Mononuclear cell (primary cell): ENCODE measurements around the gene PIK3CD. TPM values are rescaled to one million over a fixed set of nuclear protein-coding genes. Genes with fewer than 3 reads are reported as not detected.

Experiments used
- H3K27me3 ChIP-seq: 2 replicates; pipeline ENCODE4 v1.6.0; 2011; ENCODE audit warnings: low read length, control low read depth; ENCODE audit not compliant: insufficient read depth
- H3K4me1 ChIP-seq: 2 replicates; pipeline ENCODE4 v1.5.1; 2011; ENCODE audit warnings: mild to moderate bottlenecking, low read length, control low read depth; ENCODE audit not compliant: insufficient read depth
- H3K4me3 ChIP-seq: 2 replicates; pipeline ENCODE4 v1.5.1; 2011; ENCODE audit warnings: mild to moderate bottlenecking, low read length, moderate library complexity
- H3K9me3 ChIP-seq: 2 replicates; pipeline ENCODE4 v1.5.1; 2011; ENCODE audit warnings: low read depth, mild to moderate bottlenecking, control low read depth, low read length
- total RNA-seq: library from RNA; depleted of rRNA; stranded (reverse); fragments of >200 nt; gene quantifications from one replicate; pipeline ENCODE4 v1.2.3, GENCODE V29; 2012

Gene PIK3CD
- total RNA-seq, 1 donor = 126 TPM

DNA sequence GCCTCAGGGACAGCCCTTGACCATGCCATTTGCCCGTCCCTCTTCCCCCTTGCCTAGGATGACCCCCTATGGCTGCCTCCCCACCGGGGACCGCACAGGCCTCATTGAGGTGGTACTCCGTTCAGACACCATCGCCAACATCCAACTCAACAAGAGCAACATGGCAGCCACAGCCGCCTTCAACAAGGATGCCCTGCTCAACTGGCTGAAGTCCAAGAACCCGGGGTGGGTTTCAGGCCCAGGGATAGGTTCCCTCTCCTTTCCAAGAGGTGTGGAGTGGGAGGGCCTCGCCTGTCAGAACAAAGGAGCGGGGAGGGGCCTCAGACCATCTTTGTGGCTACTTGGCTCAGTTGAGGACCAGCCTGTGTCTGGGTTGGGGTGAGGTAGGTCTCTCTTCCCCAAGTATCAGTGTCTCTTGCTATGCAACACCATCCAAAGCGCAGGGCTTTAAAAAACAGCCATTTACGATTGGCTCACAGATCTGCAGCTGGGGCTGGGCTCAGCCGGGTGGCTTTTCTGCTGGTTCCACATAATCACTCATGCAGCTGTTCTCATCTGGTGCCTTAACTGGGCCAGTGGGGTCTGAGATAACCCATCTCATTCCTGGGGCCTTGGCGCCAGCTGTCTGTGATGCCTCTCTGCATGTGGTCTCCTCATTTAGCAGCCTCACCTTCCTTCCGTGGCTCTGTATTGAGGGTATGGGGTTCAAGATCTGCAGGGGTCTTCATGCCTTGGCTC, 71.7 kb downstream of the PIK3CD start:
- peaks cover 58% of the 10 kb centered on the region for H3K4me1 ChIP-seq
- no peaks in the 10 kb centered on the region for H3K9me3 ChIP-seq
- H3K4me3 ChIP-seq = no peak overlapping the region
- no peaks in the 10 kb centered on the region for H3K27me3 ChIP-seq

- peaks cover 56% of the 10 kb centered on the region for H3K4me1 ChIP-seq
Observed at GRCh38 chr1:9723926-9724325, 72.4 kb downstream of the PIK3CD start.

DNA sequence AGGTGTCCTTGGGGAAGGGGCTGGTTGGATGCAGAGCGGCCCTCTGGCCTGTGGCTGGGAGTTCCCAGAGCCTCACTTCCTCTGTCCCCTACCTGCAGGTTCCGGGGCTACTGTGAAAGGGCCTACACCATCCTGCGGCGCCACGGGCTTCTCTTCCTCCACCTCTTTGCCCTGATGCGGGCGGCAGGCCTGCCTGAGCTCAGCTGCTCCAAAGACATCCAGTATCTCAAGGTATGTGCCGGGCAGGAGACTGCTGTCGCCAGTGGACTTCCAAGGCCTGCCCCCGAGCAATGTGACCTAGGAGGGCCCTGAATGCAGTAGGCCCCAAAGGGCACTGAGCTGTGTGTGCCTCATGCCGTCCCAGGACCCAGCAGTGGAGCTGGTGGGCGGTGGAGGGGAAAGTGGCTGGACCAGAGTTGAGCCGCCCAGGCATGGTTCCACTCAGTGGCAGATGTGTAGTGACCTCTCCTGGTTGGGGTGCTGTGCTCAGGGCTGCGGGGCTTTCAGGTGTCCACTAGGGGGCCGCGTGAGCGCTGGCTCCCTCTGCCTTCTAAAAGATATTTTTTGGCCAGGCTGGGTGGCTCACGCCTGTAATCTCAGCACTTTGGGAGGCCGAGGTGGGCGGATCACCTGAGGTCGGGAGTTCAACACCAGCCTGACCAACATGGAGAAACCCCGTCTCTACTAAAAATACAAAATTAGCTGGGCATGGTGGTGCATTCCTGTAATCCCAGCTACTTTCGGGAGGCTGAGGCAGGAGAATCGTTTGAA, 73.4 kb downstream of the PIK3CD start:
- H3K27me3 ChIP-seq = no peaks in the 10 kb centered on the region
- no peak overlapping the region for H3K4me3 ChIP-seq
- H3K4me1 ChIP-seq = peaks cover 56% of the 10 kb centered on the region
- H3K9me3 ChIP-seq = no peaks in the 10 kb centered on the region

More at GRCh38 chr1:9723926-9724325, 72.4 kb downstream of the PIK3CD start:
- H3K4me3 ChIP-seq = no peak overlapping the region
- H3K27me3 ChIP-seq = no peaks in the 10 kb centered on the region
- no peaks in the 10 kb centered on the region for H3K9me3 ChIP-seq

- no peaks in the 10 kb centered on the region for H3K9me3 ChIP-seq
- peaks cover 59% of the 10 kb centered on the region for H3K4me1 ChIP-seq
- no peak overlapping the region for H3K4me3 ChIP-seq
- H3K27me3 ChIP-seq = no peaks in the 10 kb centered on the region
Observed at GRCh38 chr1:9726406-9726805, 74.9 kb downstream of the PIK3CD start.

DNA sequence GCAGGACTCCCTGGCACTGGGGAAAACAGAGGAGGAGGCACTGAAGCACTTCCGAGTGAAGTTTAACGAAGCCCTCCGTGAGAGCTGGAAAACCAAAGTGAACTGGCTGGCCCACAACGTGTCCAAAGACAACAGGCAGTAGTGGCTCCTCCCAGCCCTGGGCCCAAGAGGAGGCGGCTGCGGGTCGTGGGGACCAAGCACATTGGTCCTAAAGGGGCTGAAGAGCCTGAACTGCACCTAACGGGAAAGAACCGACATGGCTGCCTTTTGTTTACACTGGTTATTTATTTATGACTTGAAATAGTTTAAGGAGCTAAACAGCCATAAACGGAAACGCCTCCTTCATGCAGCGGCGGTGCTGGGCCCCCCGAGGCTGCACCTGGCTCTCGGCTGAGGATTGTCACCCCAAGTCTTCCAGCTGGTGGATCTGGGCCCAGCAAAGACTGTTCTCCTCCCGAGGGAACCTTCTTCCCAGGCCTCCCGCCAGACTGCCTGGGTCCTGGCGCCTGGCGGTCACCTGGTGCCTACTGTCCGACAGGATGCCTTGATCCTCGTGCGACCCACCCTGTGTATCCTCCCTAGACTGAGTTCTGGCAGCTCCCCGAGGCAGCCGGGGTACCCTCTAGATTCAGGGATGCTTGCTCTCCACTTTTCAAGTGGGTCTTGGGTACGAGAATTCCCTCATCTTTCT, 75.5 kb downstream of the PIK3CD start:
- Histone ChIP-seq H3K4me1 (peaks cover 57% of the 10 kb centered on the region), H3K4me3 (no peak overlapping the region), H3K9me3 (no peaks in the 10 kb centered on the region), H3K27me3 (no peaks in the 10 kb centered on the region)

DNA sequence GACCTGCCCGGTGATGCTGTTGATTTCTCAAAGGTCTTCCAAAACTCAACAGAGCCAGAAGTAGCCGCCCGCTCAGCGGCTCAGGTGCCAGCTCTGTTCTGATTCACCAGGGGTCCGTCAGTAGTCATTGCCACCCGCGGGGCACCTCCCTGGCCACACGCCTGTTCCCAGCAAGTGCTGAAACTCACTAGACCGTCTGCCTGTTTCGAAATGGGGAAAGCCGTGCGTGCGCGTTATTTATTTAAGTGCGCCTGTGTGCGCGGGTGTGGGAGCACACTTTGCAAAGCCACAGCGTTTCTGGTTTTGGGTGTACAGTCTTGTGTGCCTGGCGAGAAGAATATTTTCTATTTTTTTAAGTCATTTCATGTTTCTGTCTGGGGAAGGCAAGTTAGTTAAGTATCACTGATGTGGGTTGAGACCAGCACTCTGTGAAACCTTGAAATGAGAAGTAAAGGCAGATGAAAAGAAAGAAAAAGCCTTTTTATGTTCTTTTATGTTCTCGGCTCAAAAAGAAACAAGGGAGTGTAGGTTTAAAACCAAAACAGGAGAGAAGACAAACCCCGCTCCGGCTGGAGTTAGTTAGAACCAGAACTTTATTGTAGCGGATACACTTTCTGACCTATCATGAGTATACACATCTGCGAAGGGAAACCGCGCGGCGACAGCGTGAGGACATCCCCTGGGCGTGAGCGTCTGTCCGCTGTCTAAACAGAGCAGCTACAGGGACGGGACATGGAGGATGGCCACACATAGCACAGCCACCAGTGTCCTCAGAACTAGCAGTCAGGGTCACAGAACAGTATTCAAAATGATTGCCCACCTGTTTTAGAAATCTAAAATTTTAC, 77.1 kb downstream of the PIK3CD start:
- no peaks in the 10 kb centered on the region for H3K9me3 ChIP-seq
- no peaks in the 10 kb centered on the region for H3K27me3 ChIP-seq
- no peak overlapping the region for H3K4me3 ChIP-seq
- H3K4me1 ChIP-seq = peaks cover 55% of the 10 kb centered on the region

- H3K4me3 ChIP-seq = no peak overlapping the region
- H3K4me1 ChIP-seq = peaks cover 49% of the 10 kb centered on the region
- H3K9me3 ChIP-seq = no peaks in the 10 kb centered on the region
- no peaks in the 10 kb centered on the region for H3K27me3 ChIP-seq
Observed at GRCh38 chr1:9729523-9729922, 78.0 kb downstream of the PIK3CD start.

DNA sequence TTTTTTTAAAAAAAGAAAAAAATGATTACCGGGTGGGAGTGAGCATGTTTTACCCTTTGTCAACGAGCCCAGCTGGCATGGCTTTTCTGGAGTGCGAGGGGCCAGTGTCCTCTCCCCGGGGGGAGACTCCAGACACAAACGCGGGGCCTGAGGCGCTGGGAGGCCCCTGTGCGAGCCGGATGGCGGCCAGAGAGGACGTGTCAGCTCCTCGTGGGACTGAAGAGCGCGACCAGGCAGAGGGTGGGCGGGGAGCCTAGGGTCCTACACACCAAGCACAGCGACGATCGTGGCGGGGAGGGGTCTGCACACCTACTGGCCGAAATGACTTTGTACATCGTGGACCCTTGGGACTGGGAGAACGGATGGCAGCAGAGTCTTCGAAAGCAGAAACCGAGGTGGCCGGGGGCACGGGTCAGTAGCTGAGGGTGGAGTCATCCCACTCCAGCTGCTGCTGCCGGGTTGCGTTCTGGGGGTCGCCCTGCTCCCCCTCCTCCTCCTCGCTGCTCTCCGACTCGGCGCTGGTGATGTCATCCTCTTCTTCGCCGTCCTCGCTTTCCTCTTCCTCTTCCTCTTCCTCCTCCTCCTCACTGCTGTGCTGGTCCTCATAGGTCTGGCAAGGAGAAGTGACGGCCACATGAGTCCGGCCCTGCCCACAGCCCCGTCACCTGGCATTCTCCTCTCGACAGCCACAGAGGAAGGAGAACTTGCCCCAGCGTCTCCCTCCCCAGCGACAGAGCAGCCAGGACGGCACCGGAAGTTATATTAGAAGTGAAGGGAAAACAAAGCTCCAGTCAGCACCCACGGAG, 78.8 kb downstream of the PIK3CD start:
- Histone ChIP-seq H3K9me3 (no peaks in the 10 kb centered on the region), H3K4me1 (peaks cover 44% of the 10 kb centered on the region), H3K27me3 (no peaks in the 10 kb centered on the region), H3K4me3 (no peak overlapping the region)

DNA sequence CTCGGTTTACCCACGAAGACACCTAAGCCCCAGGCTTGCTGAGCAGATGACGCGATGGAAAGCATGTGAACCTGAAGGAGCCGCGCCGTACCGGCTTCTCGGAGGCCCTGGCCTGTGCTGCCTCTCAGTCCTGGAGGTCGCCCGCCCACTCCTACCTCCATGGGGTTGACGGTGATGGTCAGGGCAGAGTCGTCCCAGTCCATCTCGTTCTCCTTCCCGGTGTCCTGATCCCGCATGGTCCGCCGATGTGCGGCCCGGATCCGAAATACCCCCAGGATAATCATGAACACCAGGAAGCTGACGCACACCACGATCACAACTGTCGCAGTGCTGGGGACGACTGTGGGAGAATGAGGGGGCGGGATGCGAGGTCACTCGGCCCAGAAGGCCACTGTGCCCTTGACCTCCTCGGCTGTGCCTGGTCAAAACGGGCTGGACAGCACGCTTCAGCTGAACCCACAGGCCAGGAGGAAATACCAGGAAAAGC, 79.6 kb downstream of the PIK3CD start:
- Histone ChIP-seq H3K4me1 (peaks cover 44% of the 10 kb centered on the region), H3K27me3 (no peaks in the 10 kb centered on the region), H3K4me3 (no peak overlapping the region), H3K9me3 (no peaks in the 10 kb centered on the region)

DNA sequence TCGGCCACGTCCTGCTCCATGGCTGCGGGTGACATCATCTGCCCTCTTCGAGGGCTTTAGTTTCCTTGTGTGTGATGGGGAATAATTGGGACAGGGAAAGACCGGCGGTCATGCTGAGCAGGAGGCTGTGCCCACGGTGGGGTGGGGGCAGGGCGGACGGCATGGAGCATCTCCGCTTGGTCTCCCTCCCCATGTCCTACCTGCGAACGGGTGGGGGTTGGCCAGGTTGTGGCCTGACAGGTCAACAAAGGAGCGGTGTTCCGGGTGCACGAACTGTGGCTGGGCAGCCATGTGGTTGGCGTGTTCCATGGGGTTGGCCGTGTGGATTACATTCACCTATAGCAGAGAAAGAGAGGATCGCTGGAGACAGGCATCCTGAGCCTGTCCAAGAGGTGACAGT, 80.0 kb downstream of the PIK3CD start:
- H3K4me3 ChIP-seq = no peak overlapping the region
- no peaks in the 10 kb centered on the region for H3K9me3 ChIP-seq
- peaks cover 44% of the 10 kb centered on the region for H3K4me1 ChIP-seq
- no peaks in the 10 kb centered on the region for H3K27me3 ChIP-seq

DNA sequence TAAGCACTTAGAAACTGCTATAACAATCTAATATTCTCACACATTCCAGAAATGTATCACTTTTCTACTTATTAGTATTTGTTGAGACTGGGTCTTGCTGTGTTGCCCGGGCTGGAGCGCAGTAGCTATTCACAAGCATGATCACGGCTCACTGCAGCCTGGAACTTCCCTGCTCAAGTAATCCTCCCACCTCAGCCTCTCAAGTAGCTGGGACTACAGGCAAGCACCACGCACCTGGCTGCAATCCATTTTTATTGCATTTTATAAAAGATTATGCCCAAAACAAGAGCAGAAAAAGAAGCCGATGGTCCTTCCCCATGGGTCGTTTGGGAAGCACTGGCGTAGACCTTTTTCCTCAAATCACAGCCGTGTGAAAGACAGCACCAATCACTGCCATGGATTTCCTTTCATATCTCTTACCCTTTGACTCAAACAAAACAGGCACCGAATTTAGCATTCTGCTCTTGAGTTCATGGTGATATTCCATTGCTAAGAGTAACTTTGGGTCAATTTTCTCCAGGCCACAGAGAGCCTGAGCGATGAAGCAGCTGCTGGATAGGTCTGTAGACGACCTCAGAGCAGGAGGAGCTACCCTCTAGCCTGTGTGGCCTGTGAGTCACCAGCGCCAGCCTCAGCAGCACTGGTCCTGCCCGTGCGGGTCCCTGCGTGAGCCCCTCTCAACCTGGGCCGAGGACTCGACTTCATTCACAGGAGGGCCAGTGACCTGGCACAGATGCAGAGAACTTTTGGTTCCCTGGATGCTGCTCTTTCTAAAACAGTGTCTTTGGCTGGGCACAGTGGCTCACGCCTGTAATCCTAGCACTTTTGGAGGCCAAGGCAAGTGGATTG, 80.8 kb downstream of the PIK3CD start:
- H3K27me3 ChIP-seq = no peaks in the 10 kb centered on the region
- H3K4me3 ChIP-seq = no peak overlapping the region
- H3K9me3 ChIP-seq = no peaks in the 10 kb centered on the region
- peaks cover 39% of the 10 kb centered on the region for H3K4me1 ChIP-seq

DNA sequence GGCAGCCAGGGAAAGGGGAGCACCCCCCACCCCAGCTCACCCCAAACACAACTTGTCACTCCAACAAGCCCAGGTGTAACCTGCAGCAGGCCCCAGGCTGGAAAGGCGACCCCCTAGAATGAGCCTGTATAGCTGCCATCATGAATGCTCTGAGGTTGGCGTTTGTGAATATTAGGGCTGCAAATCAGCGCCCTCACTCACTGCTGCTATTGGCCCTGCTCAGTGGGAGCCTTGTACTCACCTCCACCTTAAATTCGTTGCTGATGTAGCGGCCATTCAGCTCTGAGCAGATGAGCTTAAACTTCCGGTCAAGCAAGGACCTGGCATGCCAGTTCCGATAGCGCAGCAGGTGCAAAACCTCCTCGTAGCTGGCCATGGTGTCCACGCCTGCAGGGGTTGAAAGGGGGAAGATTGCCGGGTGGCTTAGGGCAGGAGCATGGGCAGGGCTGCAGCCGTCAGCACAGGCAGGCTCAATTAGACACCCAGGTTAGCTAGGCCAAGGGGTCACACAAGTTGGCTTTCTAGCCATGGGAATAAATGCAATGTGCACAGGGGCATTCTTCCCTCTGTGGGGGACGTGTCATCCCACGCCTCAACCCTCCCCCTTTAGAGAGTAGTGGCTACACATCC, 81.7 kb downstream of the PIK3CD start:
- Histone ChIP-seq H3K4me3 (no peak overlapping the region), H3K9me3 (no peaks in the 10 kb centered on the region), H3K4me1 (peaks cover 30% of the 10 kb centered on the region), H3K27me3 (no peaks in the 10 kb centered on the region)

- no peak overlapping the region for H3K4me3 ChIP-seq
- H3K4me1 ChIP-seq = peaks cover 7% of the 10 kb centered on the region
- no peaks in the 10 kb centered on the region for H3K9me3 ChIP-seq
Observed at GRCh38 chr1:9735800-9736199, 84.3 kb downstream of the PIK3CD start.

More at GRCh38 chr1:9735800-9736199, 84.3 kb downstream of the PIK3CD start:
- H3K27me3 ChIP-seq = no peaks in the 10 kb centered on the region
